HK-2 (cell line): ENCODE data around the gene DLGAP1.
"Not testable (repeated sequence)": the region's sequence is repeated elsewhere in the genome, so short reads cannot be mapped to it uniquely, and the experiment has no call there.

Source experiments
- DNase-seq: peaks from one replicate; pipeline ENCODE4 v3.0.0-alpha.2; 2018; ENCODE audit not compliant: unreplicated experiment

Gene DLGAP1

DNA sequence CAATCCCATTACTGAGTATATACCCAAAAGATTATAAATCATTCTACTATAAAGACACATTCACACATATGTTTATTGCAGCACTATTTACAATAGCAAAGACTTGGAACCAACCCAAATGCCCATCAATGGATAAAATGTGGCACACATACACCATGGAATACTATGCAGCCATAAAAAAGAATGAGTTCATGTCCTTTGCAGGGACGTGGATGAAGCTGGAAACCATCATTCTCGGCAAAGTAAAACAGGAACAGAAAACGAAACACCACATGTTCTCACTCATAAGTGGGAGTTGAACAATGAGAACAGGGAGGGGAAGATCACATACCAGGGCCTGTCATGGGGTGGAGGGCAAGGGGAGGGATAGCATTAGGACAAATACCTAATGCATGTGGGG, 167.8 kb downstream of the DLGAP1 start:
- not testable (repeated sequence) for DNase-seq

- no peak for DNase-seq
These were observed 168.9 kb downstream of the DLGAP1 start for GRCh38 chr18:4286256-4286655.

DNA sequence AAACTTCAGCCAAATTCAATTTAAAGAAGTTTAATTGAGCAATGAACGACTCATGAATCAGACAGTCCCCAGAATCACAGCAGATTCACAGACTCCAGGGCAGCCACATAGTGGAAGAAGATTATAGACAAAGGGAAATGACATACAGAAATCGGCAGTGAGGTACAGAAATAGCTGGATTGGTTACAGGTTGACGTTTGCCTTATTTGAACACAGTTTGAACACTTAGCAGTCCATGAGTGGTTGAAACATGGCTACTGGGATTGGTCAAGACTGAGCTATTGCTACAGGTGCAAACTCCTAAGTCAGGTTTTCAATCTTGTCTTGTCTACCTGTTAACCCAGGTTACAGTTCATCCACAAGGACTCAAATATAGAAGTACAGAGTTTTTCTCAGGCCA, 169.6 kb downstream of the DLGAP1 start:
- no peak for DNase-seq

- DNase-seq, result no peak
These were observed 170.6 kb downstream of the DLGAP1 start for GRCh38 chr18:4284528-4284927.

DNA sequence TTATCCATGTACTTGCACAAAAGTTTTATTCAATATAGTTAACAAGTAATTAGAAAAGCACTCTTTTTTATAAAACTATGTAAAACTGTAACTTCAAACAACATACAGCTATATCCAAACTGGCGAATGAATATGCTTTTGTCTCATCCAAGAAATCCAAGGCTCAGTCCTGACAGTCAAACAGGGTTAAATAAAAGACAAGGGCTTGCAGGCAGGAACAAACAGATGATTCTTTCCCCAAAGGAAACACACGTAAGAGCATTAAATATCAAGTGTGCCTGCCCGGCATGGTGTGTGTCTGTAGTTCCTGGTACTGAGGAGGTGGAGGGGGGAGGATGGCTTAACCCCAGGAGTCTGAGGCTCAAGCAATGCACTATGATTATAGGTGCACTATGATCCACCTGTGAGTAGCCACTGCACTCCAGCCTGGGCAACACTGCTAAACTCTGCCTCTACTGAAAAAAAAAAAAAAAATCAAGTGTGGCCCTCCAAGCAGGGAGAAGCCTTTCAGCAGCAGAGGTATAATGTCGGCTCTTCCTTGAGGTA, 171.3 kb downstream of the DLGAP1 start:
- DNase-seq, result no peak

GRCh38 chr18:4282954-4283353, 172.2 kb downstream of the DLGAP1 start:
- no peak for DNase-seq

DNA sequence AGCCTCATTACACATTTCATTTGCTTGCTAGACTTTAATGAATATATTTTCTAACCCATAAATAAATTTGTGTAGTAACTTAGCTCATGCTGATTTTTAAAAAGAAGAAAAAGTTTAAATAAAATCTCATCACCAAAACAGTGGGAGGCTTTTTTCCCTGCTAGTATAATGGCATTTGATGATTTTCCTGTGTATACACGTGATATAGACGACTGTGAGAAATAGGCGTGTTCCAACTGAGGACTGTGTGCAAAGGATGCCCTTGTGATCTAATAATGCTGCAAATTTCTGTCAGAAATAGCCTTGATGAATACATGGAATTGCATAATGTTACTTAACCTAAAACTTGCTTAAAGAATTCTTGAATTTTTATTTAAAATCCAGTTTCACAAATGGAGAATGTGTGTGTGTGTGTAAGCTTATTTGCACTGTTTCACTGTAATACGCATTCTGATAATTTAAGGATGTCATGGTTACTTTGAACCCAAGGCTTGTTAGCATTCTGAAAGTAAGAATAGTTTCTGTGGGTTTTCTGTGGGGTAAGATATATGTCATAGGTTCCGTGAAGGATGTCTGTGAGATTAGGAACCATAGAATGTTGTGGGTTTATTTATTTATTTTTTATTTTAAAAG, 178.0 kb downstream of the DLGAP1 start:
- DNase-seq, result no peak

DNA sequence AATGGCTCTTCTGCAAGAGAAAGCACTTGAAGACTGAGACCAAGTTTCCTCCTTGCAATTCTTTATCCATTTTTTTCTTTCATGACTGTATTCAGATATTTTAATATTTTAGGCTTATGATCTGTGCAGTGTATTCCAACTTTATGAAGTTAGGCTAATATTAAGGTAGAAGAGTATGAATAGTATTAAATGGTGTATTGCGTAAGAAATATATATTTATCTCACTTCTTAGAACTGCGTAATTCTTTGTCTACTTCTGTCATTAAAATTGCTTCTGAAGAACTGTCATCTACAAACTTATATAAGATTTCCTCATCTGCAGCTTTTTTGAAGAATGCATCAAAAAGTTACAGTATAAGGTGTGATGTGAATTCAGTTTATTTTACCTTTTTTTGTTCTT, 183.2 kb downstream of the DLGAP1 start:
- no peak for DNase-seq

GRCh38 chr18:4270988-4271387, 184.1 kb downstream of the DLGAP1 start:
- no peak for DNase-seq

DNA sequence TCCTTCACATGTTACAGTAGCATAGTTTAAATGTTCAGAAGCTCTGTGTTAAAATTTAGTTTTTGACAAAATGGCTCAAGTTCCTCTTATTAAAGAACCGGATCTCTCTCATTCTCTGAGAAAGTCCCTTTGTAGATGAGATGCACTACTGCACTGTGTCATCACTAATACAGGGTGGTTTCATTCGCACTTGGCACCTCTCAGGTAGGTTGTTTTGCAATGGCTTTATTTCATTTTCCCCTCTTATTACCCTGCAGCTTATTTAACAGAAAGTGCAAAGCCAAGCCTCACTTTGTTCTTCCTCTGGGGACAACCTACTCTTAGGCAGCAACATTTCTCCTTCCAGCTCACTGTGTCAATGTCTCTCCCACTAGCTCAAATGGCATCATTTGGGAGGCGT, 185.1 kb downstream of the DLGAP1 start:
- DNase-seq, result no peak

DNA sequence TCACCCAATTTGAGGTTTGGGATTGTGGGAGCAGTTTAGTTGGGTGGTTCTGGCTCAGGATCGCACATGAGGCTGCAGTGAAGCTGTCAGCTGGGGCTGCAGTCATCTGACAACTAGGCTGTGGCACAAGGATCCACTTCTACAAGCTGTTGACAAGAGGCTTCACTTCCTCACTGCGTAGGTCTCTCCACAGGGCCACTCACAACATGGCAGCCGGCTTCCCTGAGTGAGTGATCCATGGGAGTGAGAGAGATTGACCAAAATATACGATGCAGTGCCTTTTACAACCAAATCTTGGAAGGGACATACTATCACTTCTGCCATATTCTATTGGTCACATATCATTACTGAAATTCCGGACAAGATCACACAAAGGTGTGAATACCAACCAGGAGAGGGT, 187.5 kb downstream of the DLGAP1 start:
- DNase-seq, result no peak

- no peak for DNase-seq
These were observed 190.7 kb downstream of the DLGAP1 start for GRCh38 chr18:4264347-4264791.

DNA sequence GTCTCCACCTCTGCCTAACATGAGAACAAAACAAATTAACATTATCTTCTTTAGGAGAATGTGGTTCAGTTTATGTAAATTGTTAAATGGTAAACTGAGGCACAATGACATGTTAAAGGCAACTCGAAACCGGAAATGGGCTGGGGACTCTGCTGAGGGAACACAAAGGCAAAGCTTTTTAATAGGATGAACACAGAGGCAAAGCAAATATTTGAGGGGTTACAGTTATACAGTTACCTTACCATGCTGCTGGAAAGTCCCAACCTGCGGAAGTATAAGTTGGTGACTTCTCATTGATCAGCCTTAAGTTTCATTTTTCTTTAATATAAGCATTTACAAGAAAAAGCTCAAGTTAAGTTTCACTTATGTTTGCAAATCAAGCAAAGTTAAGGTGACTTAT, 195.0 kb downstream of the DLGAP1 start:
- DNase-seq, result no peak

DNA sequence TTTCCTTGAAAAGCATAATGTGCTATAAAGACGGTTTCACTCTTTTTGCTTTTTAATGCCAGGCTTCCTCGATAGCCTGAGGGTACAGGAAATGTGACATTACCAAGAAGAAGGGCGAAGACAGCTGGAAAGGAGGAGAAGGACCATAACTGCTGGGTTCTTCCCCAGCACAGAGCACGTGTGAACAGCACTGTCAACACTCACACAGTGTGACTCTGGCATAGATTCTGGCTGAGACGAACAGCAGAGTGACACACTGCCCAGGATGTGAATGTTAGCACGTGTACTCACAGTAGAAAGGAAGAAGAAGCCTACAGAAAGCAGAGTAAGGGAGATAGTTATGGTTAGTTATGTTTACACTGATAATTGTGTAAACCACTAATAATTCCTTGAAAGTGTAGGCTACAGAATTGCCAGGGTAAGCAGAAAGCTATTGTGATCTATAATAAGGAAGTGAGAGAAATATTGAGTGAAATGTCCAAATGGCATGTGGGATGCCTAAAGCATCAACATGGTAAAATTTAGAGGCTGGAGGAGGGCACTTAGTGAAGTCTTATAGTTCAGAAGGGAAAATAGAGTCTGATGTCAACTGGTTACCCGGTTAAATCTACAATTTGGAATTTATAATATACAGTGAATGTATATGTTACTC, 198.2 kb downstream of the DLGAP1 start:
- no peak for DNase-seq

DNA sequence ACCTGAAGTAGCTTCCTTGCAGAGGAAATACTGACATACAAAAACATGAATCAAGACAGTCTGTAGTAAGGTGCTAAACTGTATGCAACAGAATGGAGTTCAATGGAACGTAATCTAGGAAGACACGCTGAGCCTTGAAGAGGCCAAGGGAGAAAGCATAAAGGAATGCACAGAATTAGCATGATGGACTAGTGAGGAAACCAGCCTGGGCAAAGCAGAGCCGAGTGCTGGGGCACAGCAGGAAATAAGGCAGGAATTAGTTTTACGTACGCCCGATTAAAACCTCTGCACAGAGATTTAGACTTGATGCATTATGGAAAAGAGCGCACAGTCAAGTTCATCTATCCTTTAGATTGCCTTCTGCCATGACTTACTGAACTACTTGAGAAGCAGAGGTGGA, 200.3 kb downstream of the DLGAP1 start:
- no peak for DNase-seq

- no peak for DNase-seq
These were observed 202.3 kb downstream of the DLGAP1 start for GRCh38 chr18:4252829-4253228.

DNA sequence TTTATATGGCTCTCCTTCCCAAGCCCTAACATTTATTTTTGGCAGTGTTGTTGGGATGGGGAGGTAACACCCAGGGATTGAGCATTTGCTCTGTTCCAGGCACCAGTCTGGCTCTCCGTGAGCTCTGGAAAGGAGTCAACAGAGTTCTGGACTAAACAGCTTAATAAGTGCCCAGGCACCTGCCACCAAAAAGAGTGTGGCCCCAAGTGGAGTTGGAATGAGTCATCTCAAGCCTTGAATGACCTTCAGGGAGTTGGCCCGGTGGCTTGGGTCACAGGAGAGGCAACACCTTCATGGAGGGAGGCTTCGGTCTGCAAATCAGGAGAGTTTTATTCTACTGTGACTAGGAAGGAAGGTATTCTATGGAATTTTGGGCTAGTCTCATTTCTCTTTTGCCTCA, 203.2 kb downstream of the DLGAP1 start:
- no peak for DNase-seq

DNA sequence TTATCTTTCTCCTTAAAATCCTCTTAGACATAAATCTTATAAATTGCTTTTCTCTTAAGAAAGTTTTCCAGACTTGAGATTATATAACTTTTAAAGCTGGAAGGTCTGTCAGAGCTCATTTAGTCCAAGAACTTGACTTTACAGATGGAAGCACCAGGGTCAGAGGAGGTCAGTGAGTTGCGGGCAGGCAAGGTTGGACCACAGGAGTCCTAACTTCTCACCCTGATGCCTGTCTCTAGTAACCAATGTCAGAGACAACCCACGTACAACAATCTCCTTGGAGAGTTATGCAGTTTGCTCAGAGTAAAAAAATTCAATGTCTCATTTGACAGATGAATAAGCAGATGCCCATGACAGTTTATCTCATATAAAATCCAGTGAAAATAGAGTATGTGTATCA, 203.9 kb downstream of the DLGAP1 start:
- no peak for DNase-seq

DNA sequence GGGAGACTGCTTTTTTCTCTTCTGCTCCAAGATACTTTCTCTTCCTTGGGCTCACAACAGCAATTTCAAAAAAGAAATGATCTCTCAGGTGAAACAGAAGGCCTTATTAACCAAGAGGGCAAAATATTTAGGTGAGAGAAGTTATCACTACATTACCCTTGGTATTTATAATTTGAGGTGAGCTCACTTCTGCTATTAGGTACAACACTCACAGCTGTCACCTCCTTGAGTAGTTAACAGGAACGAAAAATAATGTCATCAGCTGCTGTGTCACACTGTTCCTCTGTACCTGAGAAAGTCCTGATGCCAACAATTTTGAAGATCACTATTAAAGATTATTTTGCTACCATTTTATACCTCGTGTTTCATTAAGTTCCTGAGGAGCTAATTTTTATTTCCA, 205.0 kb downstream of the DLGAP1 start:
- DNase-seq, result no peak

DNA sequence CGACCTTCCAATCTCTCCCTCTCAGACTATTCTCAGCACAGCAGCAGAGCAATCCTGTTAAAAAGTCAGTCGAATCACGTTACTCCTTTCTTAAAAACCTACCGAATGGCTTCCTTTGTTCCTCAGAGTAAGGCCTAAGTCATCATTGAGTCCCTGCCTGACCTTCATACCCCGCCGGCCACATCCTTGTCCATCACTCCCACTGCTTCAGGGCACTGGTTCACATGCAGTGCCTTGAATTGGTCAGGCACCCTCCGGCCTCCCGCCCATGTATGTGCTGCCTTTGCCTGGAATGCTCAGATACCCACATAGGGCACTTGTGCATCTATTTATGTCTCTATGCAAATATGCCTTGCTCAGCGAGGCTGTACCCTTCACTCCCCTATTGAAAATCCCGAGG, 206.4 kb downstream of the DLGAP1 start:
- no peak for DNase-seq

DNA sequence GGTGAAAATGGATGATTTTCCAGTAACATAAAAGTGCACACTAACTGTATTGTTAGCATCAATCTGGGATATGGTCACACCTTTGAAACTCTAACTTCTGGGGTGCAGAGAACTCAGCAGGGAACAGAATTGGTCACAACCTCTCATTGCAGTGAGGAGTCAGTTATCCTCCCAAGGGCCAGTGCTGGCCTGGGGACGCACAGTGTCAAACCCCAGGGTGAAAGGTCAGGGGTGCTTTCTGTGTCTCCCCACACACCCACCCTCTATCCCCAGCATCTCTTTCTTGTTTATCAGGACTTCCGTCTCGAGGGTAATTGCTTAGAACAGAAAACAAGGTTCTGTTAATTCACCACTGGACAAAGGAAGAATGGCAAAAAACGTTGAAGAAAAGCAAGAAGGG, 208.7 kb downstream of the DLGAP1 start:
- no peak for DNase-seq

DNA sequence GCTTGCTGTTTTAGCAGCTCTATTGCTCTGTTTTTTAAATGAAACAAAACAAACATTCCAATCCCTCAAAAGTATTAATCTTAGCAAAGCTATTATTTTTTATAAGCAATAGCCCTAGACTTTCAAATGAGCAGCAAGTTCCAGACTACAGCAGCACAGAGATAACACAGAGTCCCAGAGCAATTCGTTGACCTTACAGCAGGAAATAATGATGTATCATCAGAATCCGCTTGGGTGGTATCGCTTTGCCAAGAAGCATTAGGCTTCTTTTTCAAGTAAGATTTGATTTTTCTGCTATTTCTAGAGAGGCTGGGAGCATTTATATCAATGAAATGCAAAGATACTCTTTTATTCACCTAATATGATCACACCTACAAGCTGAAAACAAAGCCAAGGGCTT, 209.7 kb downstream of the DLGAP1 start:
- DNase-seq, result no peak

DNA sequence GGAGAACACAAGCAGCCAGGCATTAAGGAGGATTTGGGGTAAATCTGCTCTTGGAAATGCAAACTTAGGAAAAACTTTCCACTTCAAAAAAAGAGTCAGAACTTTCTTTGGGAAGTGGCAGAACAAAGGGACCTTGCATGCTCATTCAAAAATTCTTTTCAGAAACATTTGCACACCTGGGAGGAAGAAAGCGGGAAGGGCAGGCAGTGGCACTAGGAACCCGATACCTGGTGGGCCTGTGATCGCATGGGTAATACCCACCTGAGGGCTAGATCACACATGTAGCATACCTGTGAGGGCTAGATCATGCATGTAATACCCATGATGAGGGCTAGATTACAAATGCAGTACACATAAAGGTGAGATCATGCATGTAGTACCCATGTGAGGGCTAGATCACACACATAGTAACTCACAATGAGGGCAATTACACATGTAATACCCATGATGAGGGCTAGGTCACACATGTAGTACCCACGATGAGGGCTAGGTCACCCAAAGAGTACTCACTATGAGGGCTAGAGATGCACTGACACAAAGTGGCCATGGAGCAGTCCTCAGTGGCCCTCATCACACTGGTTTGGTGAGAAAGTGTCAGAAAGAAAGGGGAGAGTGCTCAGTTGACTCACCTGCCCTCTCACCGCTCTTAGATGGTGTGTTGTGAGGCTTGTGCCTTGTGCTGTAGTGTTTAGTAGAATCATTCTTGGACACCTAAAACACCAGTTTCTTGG, 212.5 kb downstream of the DLGAP1 start:
- DNase-seq, result no peak
